Activated B cell treated with CpG ODN at 0.5 μM for 24 hours (primary cell): ENCODE data around the gene ATXN7L2. TPM values are rescaled to one million over a fixed set of nuclear protein-coding genes. Genes with fewer than 3 reads are reported as not detected.

Source experiments
- ATAC-seq: fragments of 200-7000 bp; cut with Tn5 transposase; one replicate; pipeline ENCODE4 v1.10.0; 2021; ENCODE audit warnings: low read depth, mild to moderate bottlenecking, moderate library complexity
- CTCF ChIA-PET: fragments of 350-600 bp; sonication (Branson Sonifier 250); formaldehyde crosslinking; loops from one replicate; lab custom pipeline; 2021; ENCODE audit warnings: antibody characterized with exemption; lab: Charles Lee
- POLR2A ChIA-PET: fragments of 350-600 bp; sonication (Branson Sonifier 250); formaldehyde crosslinking; loops from one replicate; lab custom pipeline; 2021; ENCODE audit warnings: antibody characterized with exemption; lab: Charles Lee
- DNase-seq: peaks from one replicate; pipeline ENCODE4 v3.0.0; 2022
- H3K27ac Mint-ChIP-seq: one replicate; pipeline ENCODE4 v1.8.0; 2020; ENCODE audit warnings: mixed read lengths
- H3K27me3 Mint-ChIP-seq: one replicate; pipeline ENCODE4 v1.8.0; 2021; ENCODE audit warnings: mixed read lengths
- H3K36me3 Mint-ChIP-seq: one replicate; pipeline ENCODE4 v1.8.0; 2021; ENCODE audit warnings: low read depth, mixed read lengths
- H3K4me1 Mint-ChIP-seq: one replicate; pipeline ENCODE4 v1.8.0; 2021; ENCODE audit warnings: mixed read lengths
- H3K4me3 Mint-ChIP-seq: one replicate; pipeline ENCODE4 v1.8.0; 2020; ENCODE audit warnings: mild to moderate bottlenecking, mixed read lengths
- H3K9me3 Mint-ChIP-seq: one replicate; pipeline ENCODE4 v1.8.0; 2020; ENCODE audit warnings: mixed read lengths
- intact Hi-C: fragments of 100-400 bp; cut with micrococcal nuclease; formaldehyde crosslinking; loops from one replicate; pipeline ENCODE4 v1.15.1; 2024
- total RNA-seq: library from RNA; stranded (reverse); gene quantifications from 2 replicates; pipeline ENCODE4 v1.2.3, GENCODE V29; 2022
- TF ChIP-seq, protein P1 (sequence below): fragments of 200-600 bp; IDR thresholded peaks from one replicate; pipeline ENCODE4 v1.8.0; 2022; ENCODE audit warnings: antibody characterized with exemption, mild to moderate bottlenecking

The ATXN7L2 gene
- total RNA-seq = 7.5 and 9.0 TPM in 2 replicates

DNA sequence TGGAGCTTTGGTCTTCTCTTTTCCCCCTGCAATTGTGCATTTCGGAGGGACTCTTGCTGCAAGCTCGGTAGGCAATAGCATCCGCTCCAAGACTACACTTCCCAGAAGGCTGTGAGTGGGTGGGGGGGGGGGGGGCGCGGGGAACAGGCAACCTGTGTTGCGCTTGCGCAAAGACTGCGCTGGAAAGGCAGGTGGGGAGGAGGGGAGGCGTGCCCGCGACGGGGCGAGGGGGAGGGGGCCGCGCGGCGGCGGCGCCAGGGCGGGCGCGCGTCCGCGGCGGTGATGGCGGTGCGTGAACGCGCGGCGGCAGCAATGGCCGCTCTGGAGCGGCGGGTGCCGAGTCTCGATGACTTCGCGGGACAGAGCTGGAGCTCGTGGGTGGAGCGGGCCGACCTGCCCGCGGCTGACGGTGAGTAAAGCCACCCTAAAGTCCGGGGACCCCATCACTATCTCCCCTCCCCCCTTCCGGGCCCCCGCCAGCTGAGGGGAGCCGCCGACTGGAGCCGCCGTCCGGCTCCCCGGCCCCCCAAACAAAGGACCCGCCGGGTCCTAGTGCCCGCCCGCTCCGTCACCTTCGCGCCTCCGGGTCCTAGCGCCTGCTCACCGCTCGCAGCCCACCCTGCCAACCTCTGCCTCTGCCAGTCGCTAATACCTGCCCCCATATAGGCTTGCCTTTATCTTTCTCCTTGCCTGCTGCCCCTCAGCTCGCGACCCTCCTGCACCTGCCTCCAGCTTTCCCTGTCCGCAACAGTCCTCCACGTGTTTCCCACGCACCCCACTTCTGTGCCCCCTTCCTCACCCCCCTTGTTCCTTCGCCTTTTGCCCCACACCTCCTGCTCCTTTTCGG is at the start of gene ATXN7L2:
Gene ATXN7L2 (plus strand): TSS at position 234 of the 847 bp plus-strand sequence. CDS start 49 bp downstream, at position 283.
- ChIA-PET CTCF (interaction anchor here (0.7 to 4.6 kb wide), 8 partner anchors 9 to 206 kb away, joined by 3 to 31 read pairs (median 4); partner anchors contain the start of genes CYB561D1, GNAI3 and PSMA5), POLR2A (interaction anchor here (0.6 to 2.5 kb wide), 19 partner anchors 10 to 792 kb away, joined by 3 to 34 read pairs (median 4); partner anchors contain the start of genes AMIGO1, AMPD2, CYB561D1 and GNAI3)
- peaks cover 16% of the 10 kb centered on the region for H3K27me3 Mint-ChIP-seq
- TF ChIP-seq, protein P1, sequence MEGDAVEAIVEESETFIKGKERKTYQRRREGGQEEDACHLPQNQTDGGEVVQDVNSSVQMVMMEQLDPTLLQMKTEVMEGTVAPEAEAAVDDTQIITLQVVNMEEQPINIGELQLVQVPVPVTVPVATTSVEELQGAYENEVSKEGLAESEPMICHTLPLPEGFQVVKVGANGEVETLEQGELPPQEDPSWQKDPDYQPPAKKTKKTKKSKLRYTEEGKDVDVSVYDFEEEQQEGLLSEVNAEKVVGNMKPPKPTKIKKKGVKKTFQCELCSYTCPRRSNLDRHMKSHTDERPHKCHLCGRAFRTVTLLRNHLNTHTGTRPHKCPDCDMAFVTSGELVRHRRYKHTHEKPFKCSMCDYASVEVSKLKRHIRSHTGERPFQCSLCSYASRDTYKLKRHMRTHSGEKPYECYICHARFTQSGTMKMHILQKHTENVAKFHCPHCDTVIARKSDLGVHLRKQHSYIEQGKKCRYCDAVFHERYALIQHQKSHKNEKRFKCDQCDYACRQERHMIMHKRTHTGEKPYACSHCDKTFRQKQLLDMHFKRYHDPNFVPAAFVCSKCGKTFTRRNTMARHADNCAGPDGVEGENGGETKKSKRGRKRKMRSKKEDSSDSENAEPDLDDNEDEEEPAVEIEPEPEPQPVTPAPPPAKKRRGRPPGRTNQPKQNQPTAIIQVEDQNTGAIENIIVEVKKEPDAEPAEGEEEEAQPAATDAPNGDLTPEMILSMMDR = no peak
- intact Hi-C loops = loop anchor here (1.0 to 5.0 kb wide), 6 partner anchors 10 to 500 kb away; partner anchors contain the start of genes AHCYL1, CELSR2, CYB561D1 and GNAI3
- peaks cover 25% of the 10 kb centered on the region for H3K36me3 Mint-ChIP-seq
- H3K4me1 Mint-ChIP-seq = peaks cover 27% of the 10 kb centered on the region
- H3K9me3 Mint-ChIP-seq = no peaks in the 10 kb centered on the region
- peak within 1 kb of the TSS; percentile 91 for H3K27ac Mint-ChIP-seq
- ATAC-seq (peak; percentile 79), DNase-seq (peak; percentile 90)
- peak within 1 kb of the TSS; percentile 94 for H3K4me3 Mint-ChIP-seq

DNA sequence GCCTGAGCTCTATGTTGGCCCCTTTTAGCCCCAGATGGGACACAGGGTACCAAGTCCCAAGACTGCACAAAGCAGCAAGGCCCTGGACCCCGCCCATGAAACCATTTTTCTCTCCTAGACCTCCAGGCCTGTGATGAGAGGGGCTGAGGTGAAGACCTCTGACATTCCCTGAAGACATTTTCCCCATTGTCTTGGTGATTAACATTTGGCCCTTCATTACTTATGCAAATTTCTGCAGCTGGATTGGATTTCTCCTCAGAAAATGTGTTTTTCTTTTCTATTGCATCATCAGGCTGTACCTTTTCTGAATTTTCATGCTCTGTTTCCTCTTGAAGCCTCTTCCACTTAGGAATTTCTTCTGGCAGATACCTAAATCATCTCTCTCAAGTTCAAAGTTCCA is 49.2 kb upstream of the ATXN7L2 start:
- intact Hi-C loops = no loop called here
- ATAC-seq (no peak), DNase-seq (no peak)
- Mint-ChIP-seq H3K27ac (no peak overlapping the region), H3K27me3 (peaks cover 8% of the 10 kb centered on the region), H3K9me3 (peaks cover 4% of the 10 kb centered on the region), H3K4me3 (no peak overlapping the region), H3K4me1 (no peaks in the 10 kb centered on the region), H3K36me3 (no peaks in the 10 kb centered on the region)
- ChIA-PET CTCF (no interaction called here), POLR2A (no interaction called here)
- TF ChIP-seq, protein P1 = no peak

DNA sequence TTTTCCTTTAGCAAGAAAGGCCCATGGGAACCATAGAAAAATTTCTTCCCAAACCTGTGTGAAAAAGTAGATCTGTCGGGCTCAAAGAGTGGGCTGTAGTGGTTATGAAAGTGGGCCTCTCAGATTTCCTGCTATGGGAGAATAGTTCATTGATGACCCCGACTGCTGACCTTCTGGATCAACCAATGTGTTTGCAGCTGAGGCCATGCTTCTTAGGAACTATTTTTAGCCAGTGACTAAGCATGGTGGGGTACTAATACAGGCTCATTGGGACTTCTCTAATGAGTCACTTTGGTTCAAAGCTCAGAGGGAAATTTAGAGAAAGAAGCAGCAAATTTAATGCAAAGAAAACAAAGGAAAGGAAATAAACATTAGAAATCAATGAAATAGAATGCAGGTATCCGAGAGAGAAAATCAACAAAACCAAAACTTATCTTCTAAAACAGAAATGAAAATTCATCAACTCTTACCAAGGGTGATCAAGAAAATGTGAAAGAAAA is 44.9 kb upstream of the ATXN7L2 start:
- TF ChIP-seq, protein P1 = no peak
- H3K27ac Mint-ChIP-seq = no peak overlapping the region
- H3K4me3 Mint-ChIP-seq = no peak overlapping the region
- DNase-seq (no peak), ATAC-seq (no peak)
- ChIA-PET POLR2A (no interaction called here), CTCF (no interaction called here)
- no peaks in the 10 kb centered on the region for H3K36me3 Mint-ChIP-seq
- peaks cover 7% of the 10 kb centered on the region for H3K27me3 Mint-ChIP-seq
- intact Hi-C loops = no loop called here
- peaks cover 4% of the 10 kb centered on the region for H3K9me3 Mint-ChIP-seq
- H3K4me1 Mint-ChIP-seq = no peaks in the 10 kb centered on the region

- no peak for ATAC-seq
- no peaks in the 10 kb centered on the region for H3K4me1 Mint-ChIP-seq
- no peak for DNase-seq
- H3K9me3 Mint-ChIP-seq = no peaks in the 10 kb centered on the region
- CTCF ChIA-PET = no interaction called here
- POLR2A ChIA-PET = no interaction called here
- TF ChIP-seq, protein P1 = no peak
- H3K27ac Mint-ChIP-seq = no peak overlapping the region
- no peak overlapping the region for H3K4me3 Mint-ChIP-seq
- intact Hi-C loops = no loop called here
- peaks cover 10% of the 10 kb centered on the region for H3K27me3 Mint-ChIP-seq
- no peaks in the 10 kb centered on the region for H3K36me3 Mint-ChIP-seq
These were observed 42.6 kb upstream of the ATXN7L2 start for GRCh38 chr1:109441069-109441468.

GRCh38 chr1:109443476-109443875 is 40.2 kb upstream of the ATXN7L2 start:
- Mint-ChIP-seq H3K36me3 (no peaks in the 10 kb centered on the region), H3K4me1 (no peaks in the 10 kb centered on the region), H3K27me3 (peaks cover 16% of the 10 kb centered on the region), H3K9me3 (no peaks in the 10 kb centered on the region), H3K27ac (no peak overlapping the region), H3K4me3 (no peak overlapping the region)
- CTCF ChIA-PET = no interaction called here
- no peak for ATAC-seq
- intact Hi-C loops = no loop called here
- POLR2A ChIA-PET = no interaction called here
- DNase-seq = no peak
- TF ChIP-seq, protein P1 = no peak
